Hippocampal formation (tissue), 2 donors: Measurements from ENCODE around the gene ATM.
"Not testable (repeated sequence)": the region's sequence is repeated elsewhere in the genome, so short reads cannot be mapped to it uniquely, and the experiment has no call there.

Experiments
- DNase-seq, 2 donors: peaks; one replicate each; lab custom pipeline; 2025; lab: John Stamatoyannopoulos, UW

The ATM gene

GRCh38 chr11:108373505-108373904, 150.6 kb downstream of the ATM start:
- not testable (repeated sequence) for DNase-seq

GRCh38 chr11:108388576-108388975, 165.7 kb downstream of the ATM start:
- no peak for DNase-seq

GRCh38 chr11:108392353-108392752, 169.5 kb downstream of the ATM start:
- DNase-seq, result no peak

DNA sequence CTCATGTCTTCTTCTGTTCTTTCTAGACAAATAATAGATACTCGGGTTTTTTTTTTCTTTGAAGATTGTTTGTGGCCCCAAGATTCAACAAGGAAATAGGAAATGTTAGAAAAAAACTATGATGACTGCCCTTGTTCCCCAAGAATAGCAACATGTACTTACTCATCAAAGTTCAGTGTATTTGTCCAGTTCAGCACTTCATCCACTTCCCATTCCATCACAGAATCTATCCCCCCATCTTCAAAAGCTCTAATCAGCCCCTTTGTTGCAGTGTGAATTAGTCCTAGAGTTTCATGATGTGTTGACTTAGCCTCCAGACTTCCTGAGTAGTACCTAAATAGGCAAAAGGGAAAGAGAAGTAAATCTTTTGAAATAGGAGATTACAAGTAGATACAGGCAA, 170.2 kb downstream of the ATM start:
- DNase-seq, result no peak

- no peak for DNase-seq
Observed at GRCh38 chr11:108394744-108395284, 171.9 kb downstream of the ATM start.

DNA sequence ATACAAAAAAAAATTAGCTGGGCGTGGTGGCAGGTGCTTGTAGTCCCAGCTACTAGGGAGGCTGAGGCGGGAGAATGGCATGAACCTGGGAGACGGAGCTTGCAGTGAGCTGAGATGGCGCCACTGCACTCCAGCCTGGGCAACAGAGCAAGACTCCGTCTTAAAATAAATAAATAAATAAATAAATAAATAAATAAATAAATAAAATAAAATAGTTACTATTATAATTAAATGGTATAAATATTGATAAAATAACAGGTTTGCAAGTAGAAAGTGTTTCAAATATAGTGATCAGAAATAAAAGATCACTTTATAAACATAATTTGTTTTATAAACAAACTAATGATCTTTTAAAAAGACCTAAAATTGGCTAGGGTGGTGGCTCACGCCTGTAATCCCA, 173.8 kb downstream of the ATM start:
- not testable (repeated sequence) for DNase-seq

GRCh38 chr11:108398439-108398838, 175.6 kb downstream of the ATM start:
- no peak for DNase-seq

DNA sequence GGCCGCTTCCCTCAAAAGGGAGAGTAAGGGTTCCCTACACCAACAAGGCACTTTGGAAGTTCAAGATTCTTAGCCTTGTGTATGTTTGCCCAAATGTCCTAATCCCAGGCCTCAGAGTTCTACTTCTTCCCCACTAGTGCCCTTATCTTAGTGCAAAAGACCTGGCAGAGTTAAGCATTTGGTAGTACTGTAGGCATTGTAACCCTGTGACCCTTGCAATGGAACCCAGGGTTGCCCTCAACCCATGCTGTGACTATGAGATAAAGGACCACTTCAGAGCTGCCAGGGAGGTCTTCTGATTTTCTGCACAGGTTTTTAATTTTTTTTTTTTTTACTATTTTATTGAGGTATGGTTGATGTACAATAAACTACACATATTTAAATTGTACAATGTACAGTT, 179.4 kb downstream of the ATM start:
- no peak for DNase-seq

GRCh38 chr11:108403052-108403451, 180.2 kb downstream of the ATM start:
- DNase-seq, result no peak

- no peak for DNase-seq
Observed at GRCh38 chr11:108405706-108406105, 182.8 kb downstream of the ATM start.

DNA sequence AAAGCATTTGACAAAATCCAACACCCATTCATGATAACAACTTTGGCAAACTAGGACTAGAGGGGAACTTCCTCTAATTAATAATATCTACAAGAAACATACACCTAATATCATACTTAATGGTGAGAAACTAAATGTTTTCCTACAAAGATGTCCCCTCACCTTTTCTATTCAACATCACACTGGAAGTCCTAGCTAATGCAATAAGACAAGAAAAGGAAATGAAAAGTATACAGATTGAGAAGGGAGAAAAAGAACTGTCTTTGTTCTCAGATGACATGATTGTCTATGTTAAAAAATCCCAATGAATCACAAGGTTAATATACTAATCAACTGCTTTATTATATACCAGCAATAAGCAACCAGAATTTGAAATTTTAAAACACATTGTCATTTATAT, 192.1 kb downstream of the ATM start:
- no peak for DNase-seq

GRCh38 chr11:108417551-108417950, 194.7 kb downstream of the ATM start:
- DNase-seq, result not testable (repeated sequence)
